Trophoblast cell (in vitro differentiated cells and primary cell): ENCODE data around the gene IL1RAPL2.

ENCODE experiments used
- DNase-seq, 2 donors: peaks; one replicate each; pipeline ENCODE4 v3.0.0-alpha.2; 2016
- H2AFZ ChIP-seq: 2 replicates; pipeline ENCODE4 v1.6.1; 2013; ENCODE audit warnings: low read length, moderate library complexity, mild to moderate bottlenecking; ENCODE audit not compliant: insufficient read depth, poor library complexity
- H2AK5ac ChIP-seq: 2 replicates; pipeline ENCODE4 v1.6.1; 2013; ENCODE audit warnings: mild to moderate bottlenecking, low read length
- H2BK120ac ChIP-seq: 2 replicates; pipeline ENCODE4 v1.6.1; 2013; ENCODE audit warnings: low read length, mild to moderate bottlenecking, moderate library complexity; ENCODE audit not compliant: insufficient read depth, poor library complexity
- H2BK12ac ChIP-seq: 2 replicates; pipeline ENCODE4 v1.6.1; 2013; ENCODE audit warnings: mild to moderate bottlenecking, low read length, moderate library complexity
- H2BK5ac ChIP-seq: 2 replicates; pipeline ENCODE4 v1.6.1; 2013; ENCODE audit warnings: low read length, low read depth, moderate library complexity, mild to moderate bottlenecking; ENCODE audit not compliant: poor library complexity
- H3K14ac ChIP-seq: 2 replicates; pipeline ENCODE4 v1.6.1; 2013; ENCODE audit warnings: mild to moderate bottlenecking, low read length
- H3K18ac ChIP-seq: 2 replicates; pipeline ENCODE4 v1.6.1; 2013; ENCODE audit warnings: mild to moderate bottlenecking, low read length
- H3K23ac ChIP-seq: 2 replicates; pipeline ENCODE4 v1.6.1; 2013; ENCODE audit warnings: low read length
- H3K27ac ChIP-seq: 2 replicates; pipeline ENCODE4 v1.5.1; 2013; ENCODE audit warnings: low read depth, mild to moderate bottlenecking, inconsistent platforms, low read length, moderate library complexity
- H3K27me3 ChIP-seq: 2 replicates; pipeline ENCODE4 v1.6.1; 2013; ENCODE audit warnings: inconsistent platforms, mild to moderate bottlenecking, low read length, moderate library complexity; ENCODE audit not compliant: insufficient read depth
- H3K36me3 ChIP-seq, 2 experiments: 1 replicate in 1 of 2; 2 replicates in 1 of 2; pipeline ENCODE4 v1.6.1; 2013; ENCODE audit warnings: low read length in 2 of 2, mild to moderate bottlenecking in 2 of 2, moderate library complexity in 1 of 2; ENCODE audit not compliant: insufficient read depth in 2 of 2, control insufficient read depth in 1 of 2
- H3K4ac ChIP-seq: 2 replicates; pipeline ENCODE4 v1.6.1; 2013; ENCODE audit warnings: low read depth, mild to moderate bottlenecking, low read length, moderate library complexity
- H3K4me1 ChIP-seq, 2 experiments: 1 replicate in 1 of 2; 2 replicates in 1 of 2; pipeline ENCODE4 v1.6.1; 2013; ENCODE audit warnings: low read length in 2 of 2, mild to moderate bottlenecking in 2 of 2, moderate library complexity in 1 of 2; ENCODE audit not compliant: insufficient read depth in 2 of 2, control insufficient read depth in 1 of 2
- H3K4me2 ChIP-seq: 2 replicates; pipeline ENCODE4 v1.6.1; 2013; ENCODE audit warnings: inconsistent platforms, mild to moderate bottlenecking, low read length, moderate library complexity
- H3K4me3 ChIP-seq: 2 replicates; pipeline ENCODE4 v1.5.1; 2013; ENCODE audit warnings: mild to moderate bottlenecking, low read depth, low read length, inconsistent platforms
- H3K79me1 ChIP-seq: one replicate; pipeline ENCODE4 v1.6.1; 2013; ENCODE audit warnings: low read length
- H3K79me2 ChIP-seq: 2 replicates; pipeline ENCODE4 v1.6.1; 2013; ENCODE audit warnings: low read length, mild to moderate bottlenecking; ENCODE audit not compliant: control insufficient read depth, insufficient read depth, poor library complexity
- H3K9ac ChIP-seq: 2 replicates; pipeline ENCODE4 v1.6.1; 2013; ENCODE audit warnings: mild to moderate bottlenecking, low read length
- H3K9me3 ChIP-seq: 2 replicates; pipeline ENCODE4 v1.6.1; 2013; ENCODE audit warnings: low read depth, mild to moderate bottlenecking, control low read depth, inconsistent platforms, low read length; ENCODE audit not compliant: insufficient read depth
- H4K12ac ChIP-seq: 2 replicates; pipeline ENCODE4 v1.6.1; 2013; ENCODE audit warnings: low read depth, mild to moderate bottlenecking, low read length, moderate library complexity
- H4K8ac ChIP-seq: 2 replicates; pipeline ENCODE4 v1.6.1; 2013; ENCODE audit warnings: low read depth, mild to moderate bottlenecking, low read length, moderate library complexity
- H4K91ac ChIP-seq: one replicate; pipeline ENCODE4 v1.6.1; 2013; ENCODE audit warnings: low read depth, mild to moderate bottlenecking, low read length, moderate library complexity
- WGBS: extraction: QIAGEN DNeasy Blood & Tissue Kit; methylation state at CpG from one replicate; pipeline ENCODE4 v1.1.7; 2013; ENCODE audit warnings: missing lambda C conversion rate; ENCODE audit not compliant: insufficient read length, insufficient coverage; ENCODE audit errors: extremely low coverage; 5-methylcytosine and 5-hydroxymethylcytosine counted together

The IL1RAPL2 gene

GRCh38 chrX:104842646-104843045 is 276.6 kb downstream of the IL1RAPL2 start:
- Histone ChIP-seq H3K14ac (no peak overlapping the region), H3K9me3 (no peaks in the 10 kb centered on the region), H3K27ac (no peak overlapping the region), H4K8ac (no peak overlapping the region), H2AK5ac (no peak overlapping the region), H3K18ac (no peak overlapping the region), H4K12ac (no peak overlapping the region), H3K4me3 (no peak overlapping the region), H3K4me2 (no peak overlapping the region), H3K4me1 (no peaks in the 10 kb centered on the region), H3K4ac (no peak overlapping the region), H3K9ac (no peak overlapping the region), H4K91ac (no peak overlapping the region), H3K79me1 (peaks cover 1% of the 10 kb centered on the region), H2AFZ (no peak overlapping the region), H3K36me3 (no peaks in the 10 kb centered on the region), H2BK5ac (no peak overlapping the region), H3K27me3 (no peaks in the 10 kb centered on the region), H3K23ac (no peak overlapping the region), H2BK120ac (no peak overlapping the region), H2BK12ac (no peak overlapping the region), H3K79me2 (no peaks in the 10 kb centered on the region)
- DNase-seq = no peak
- WGBS = no CpG with 5 or more reads among the region's 4 CpGs

GRCh38 chrX:104852241-104852640 is 286.2 kb downstream of the IL1RAPL2 start:
- H3K9me3 ChIP-seq = no peaks in the 10 kb centered on the region
- H4K8ac ChIP-seq = no peak overlapping the region
- no peaks in the 10 kb centered on the region for H3K79me2 ChIP-seq
- no peak for DNase-seq
- H2BK120ac ChIP-seq = no peak overlapping the region
- H3K4me2 ChIP-seq = no peak overlapping the region
- H3K4me1 ChIP-seq = no peaks in the 10 kb centered on the region
- no peak overlapping the region for H2AK5ac ChIP-seq
- H3K36me3 ChIP-seq = no peaks in the 10 kb centered on the region
- no peak overlapping the region for H2BK12ac ChIP-seq
- H4K12ac ChIP-seq = no peak overlapping the region
- H3K4me3 ChIP-seq = no peak overlapping the region
- H3K14ac ChIP-seq = no peak overlapping the region
- H3K4ac ChIP-seq = no peak overlapping the region
- H3K23ac ChIP-seq = no peak overlapping the region
- no peaks in the 10 kb centered on the region for H3K79me1 ChIP-seq
- no CpG with 5 or more reads among the region's 1 CpG for WGBS
- H2AFZ ChIP-seq = no peak overlapping the region
- no peak overlapping the region for H3K27ac ChIP-seq
- H4K91ac ChIP-seq = no peak overlapping the region
- H3K27me3 ChIP-seq = no peaks in the 10 kb centered on the region
- H3K18ac ChIP-seq = no peak overlapping the region
- H2BK5ac ChIP-seq = no peak overlapping the region
- H3K9ac ChIP-seq = no peak overlapping the region

- H3K79me2 ChIP-seq = no peaks in the 10 kb centered on the region
- no peak overlapping the region for H3K18ac ChIP-seq
- no peak overlapping the region for H3K14ac ChIP-seq
- H3K4me1 ChIP-seq = no peaks in the 10 kb centered on the region
- H3K4me2 ChIP-seq = no peak overlapping the region
- no peaks in the 10 kb centered on the region for H3K36me3 ChIP-seq
- no peak overlapping the region for H2AFZ ChIP-seq
- H3K27ac ChIP-seq = no peak overlapping the region
- H2BK120ac ChIP-seq = no peak overlapping the region
- DNase-seq = no peak
- no peak overlapping the region for H4K91ac ChIP-seq
- no peak overlapping the region for H4K12ac ChIP-seq
- H3K9me3 ChIP-seq = no peaks in the 10 kb centered on the region
- H2AK5ac ChIP-seq = no peak overlapping the region
- no peak overlapping the region for H2BK5ac ChIP-seq
- H3K27me3 ChIP-seq = no peaks in the 10 kb centered on the region
- no peak overlapping the region for H3K9ac ChIP-seq
- no peak overlapping the region for H3K4ac ChIP-seq
- no peaks in the 10 kb centered on the region for H3K79me1 ChIP-seq
- no peak overlapping the region for H3K4me3 ChIP-seq
- no peak overlapping the region for H4K8ac ChIP-seq
- no peak overlapping the region for H2BK12ac ChIP-seq
- no peak overlapping the region for H3K23ac ChIP-seq
These were observed 288.2 kb downstream of the IL1RAPL2 start for GRCh38 chrX:104854188-104854587.

GRCh38 chrX:104854790-104855340 is 288.9 kb downstream of the IL1RAPL2 start:
- H2AFZ ChIP-seq = no peak overlapping the region
- no peaks in the 10 kb centered on the region for H3K27me3 ChIP-seq
- no peak overlapping the region for H3K14ac ChIP-seq
- no peak overlapping the region for H3K4me3 ChIP-seq
- no peak overlapping the region for H3K23ac ChIP-seq
- no peaks in the 10 kb centered on the region for H3K79me2 ChIP-seq
- no peaks in the 10 kb centered on the region for H3K4me1 ChIP-seq
- no peak overlapping the region for H3K4ac ChIP-seq
- H3K18ac ChIP-seq = no peak overlapping the region
- H3K9me3 ChIP-seq = no peaks in the 10 kb centered on the region
- no peaks in the 10 kb centered on the region for H3K36me3 ChIP-seq
- no peak overlapping the region for H4K12ac ChIP-seq
- no peaks in the 10 kb centered on the region for H3K79me1 ChIP-seq
- H2BK12ac ChIP-seq = no peak overlapping the region
- no peak overlapping the region for H4K8ac ChIP-seq
- no peak overlapping the region for H3K4me2 ChIP-seq
- no peak overlapping the region for H2BK5ac ChIP-seq
- no CpG with 5 or more reads among the region's 3 CpGs for WGBS
- peak in 1 of 2 donors; percentile 48 for DNase-seq
- H2BK120ac ChIP-seq = no peak overlapping the region
- H3K27ac ChIP-seq = no peak overlapping the region
- no peak overlapping the region for H2AK5ac ChIP-seq
- no peak overlapping the region for H4K91ac ChIP-seq
- no peak overlapping the region for H3K9ac ChIP-seq
